Right lobe of liver (tissue), 4 donors: Measurements from ENCODE around the gene RELB.

Experiments used
- CTCF ChIP-seq, 4 donors: fragments of 200-600 bp in 3 of 4; fragments of 450-650 bp in 1 of 4; IDR thresholded peaks; one replicate each; pipeline versions ENCODE4 v1.5.1 to v1.8.0; 2016 to 2022; ENCODE audit warnings: antibody characterized with exemption in 4 of 4, mild to moderate bottlenecking in 2 of 4
- POLR2A ChIP-seq: fragments of 450-650 bp; IDR thresholded peaks from one replicate; pipeline ENCODE4 v1.6.1; 2017; ENCODE audit warnings: antibody characterized with exemption, mild to moderate bottlenecking
- donor health status: DM: no; HTN: no; CAD: no.
- donor health status: DM: no; HTN: no; CAD: no.
- donor health status: DM: no; HTN: yes; CAD: no.

- TF ChIP-seq CTCF (IDR thresholded peaks at IDR 0.05) (no peak), POLR2A (no peak)
These were observed 55.6 kb downstream of the RELB start for GRCh38 chr19:45056831-45057230.
